PC-3 (cell line): ENCODE results near the gene PLEK2. TPM values are rescaled to one million over a fixed set of nuclear protein-coding genes. Genes with fewer than 3 reads are reported as not detected.

Experiments used
- ATAC-seq: fragments of 200-7000 bp; cut with Tn5 transposase; 2 replicates; pipeline ENCODE4 v1.9.1; 2020; ENCODE audit warnings: mild to moderate bottlenecking, moderate library complexity
- BruUV-seq: library from RNA; stranded (reverse); fragments of 400-500 nt; replicated peaks from 2 replicates; lab custom pipeline; 2021; lab: Mats Ljungman, UMichigan
- CTCF ChIA-PET: fragments of 300-600 bp; sonication (Branson Sonifier 250); formaldehyde crosslinking; loops from one replicate; lab custom pipeline; 2022; ENCODE audit warnings: antibody characterized with exemption; lab: Charles Lee
- POLR2A ChIA-PET: fragments of 300-600 bp; sonication (Branson Sonifier 250); formaldehyde crosslinking; loops from one replicate; lab custom pipeline; 2022; ENCODE audit warnings: antibody characterized with exemption; ENCODE audit not compliant: unreplicated experiment; lab: Charles Lee
- DNase-seq: peaks from one replicate; pipeline ENCODE4 v3.0.0-alpha.2; 2015
- H2AFZ ChIP-seq: fragments of 300-600 bp; sonication (generic); 2 replicates; pipeline ENCODE4 v1.6.0; 2016; ENCODE audit warnings: antibody characterized with exemption, low read length
- H3F3A ChIP-seq: fragments of 300-600 bp; sonication (generic); one replicate; pipeline ENCODE4 v1.6.0; 2017; ENCODE audit warnings: antibody characterized with exemption, low read length, control low read depth, mild to moderate bottlenecking; ENCODE audit not compliant: unreplicated experiment
- H3K27ac ChIP-seq: fragments of 300-600 bp; sonication (generic); 2 replicates; pipeline ENCODE4 v1.5.1; 2016; ENCODE audit warnings: mild to moderate bottlenecking, low read length
- H3K27me3 ChIP-seq: fragments of 300-600 bp; sonication (generic); 2 replicates; pipeline ENCODE4 v1.6.1; 2016; ENCODE audit warnings: low read length, mixed read lengths
- H3K36me3 ChIP-seq: fragments of 300-600 bp; sonication (generic); 2 replicates; pipeline ENCODE4 v1.6.1; 2016; ENCODE audit warnings: low read depth, mixed run types, low read length, mixed read lengths
- H3K4me1 ChIP-seq: fragments of 300-600 bp; sonication (generic); 2 replicates; pipeline ENCODE4 v1.5.1; 2016; ENCODE audit warnings: low read length; ENCODE audit not compliant: insufficient read depth
- H3K4me2 ChIP-seq: fragments of 300-600 bp; sonication (generic); 2 replicates; pipeline ENCODE4 v1.6.0; 2016; ENCODE audit warnings: low read length
- H3K4me3 ChIP-seq: fragments of 300-600 bp; sonication (generic); 2 replicates; pipeline ENCODE4 v1.5.1; 2016; ENCODE audit warnings: mild to moderate bottlenecking, low read length, mixed read lengths
- H3K79me2 ChIP-seq: fragments of 300-600 bp; sonication (generic); 2 replicates; pipeline ENCODE4 v1.6.1; 2017; ENCODE audit warnings: low read length, mixed read lengths
- H3K9ac ChIP-seq: fragments of 300-600 bp; sonication (generic); 2 replicates; pipeline ENCODE4 v1.6.0; 2016; ENCODE audit warnings: mild to moderate bottlenecking, low read length
- H3K9me2 ChIP-seq: fragments of 300-600 bp; sonication (generic); replicated peaks from 2 replicates; pipeline ENCODE4 v1.6.1; 2016; ENCODE audit warnings: mixed run types, low read length, mixed read lengths
- H3K9me3 ChIP-seq: fragments of 300-600 bp; sonication (generic); 2 replicates; pipeline ENCODE4 v1.6.1; 2016; ENCODE audit warnings: low read length, mixed read lengths
- H4K20me1 ChIP-seq: fragments of 300-600 bp; sonication (generic); 2 replicates; pipeline ENCODE4 v1.6.1; 2016; ENCODE audit warnings: low read length, mixed read lengths
- CTCF ChIP-seq: fragments of 300-600 bp; sonication (generic); conservative IDR thresholded peaks from 2 replicates; pipeline ENCODE4 v1.5.1; 2017; ENCODE audit warnings: antibody characterized with exemption, low read depth, mild to moderate bottlenecking, low read length
- EZH2 ChIP-seq: fragments of 300-600 bp; sonication (generic); IDR thresholded peaks from one replicate; pipeline ENCODE4 v1.6.1; 2017; ENCODE audit warnings: antibody characterized with exemption, mild to moderate bottlenecking, low read length; ENCODE audit not compliant: unreplicated experiment
- EZH2phosphoT487 ChIP-seq: fragments of 300-600 bp; sonication (generic); IDR thresholded peaks from 2 replicates; pipeline ENCODE4 v1.6.1; 2018; ENCODE audit warnings: mild to moderate bottlenecking, antibody characterized with exemption, low read length, borderline replicate concordance
- intact Hi-C: fragments of 100-400 bp; cut with micrococcal nuclease; formaldehyde crosslinking; loops from 2 replicates; pipeline ENCODE4 v1.9.0; 2023
- total RNA-seq: library from RNA; depleted of rRNA; stranded (reverse); fragments of >200 nt; gene quantifications from 2 replicates; pipeline ENCODE4 v1.2.3, GENCODE V29; 2014

The PLEK2 gene
- total RNA-seq, 1 experiment from 2014 or later: 48.0 TPM

DNA sequence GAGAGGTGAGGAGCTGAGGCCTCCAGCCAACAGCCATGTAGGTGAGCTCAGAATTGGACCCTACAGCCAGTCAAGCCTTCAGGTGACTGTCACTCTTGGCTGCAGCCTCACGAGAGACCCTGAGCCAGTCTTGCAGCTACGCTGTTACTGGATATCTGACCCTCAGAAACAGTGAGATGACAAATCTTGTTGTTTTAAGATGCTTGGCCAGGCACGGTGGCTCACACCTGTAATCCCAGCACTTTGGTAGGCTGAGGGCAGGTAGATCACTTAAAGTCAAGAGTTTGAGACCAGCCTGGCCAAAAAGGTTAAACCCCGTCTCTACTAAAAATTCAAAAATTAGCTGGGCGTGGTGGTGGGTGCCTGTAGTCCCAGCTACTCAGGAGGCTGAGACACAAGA is 6.2 kb downstream of the PLEK2 start:
- ChIA-PET CTCF (no interaction called here), POLR2A (no interaction called here)
- no TSS peak for BruUV-seq
- Histone ChIP-seq H4K20me1 (no peaks in the 10 kb centered on the region), H3K27ac (no peak overlapping the region), H3K9me2 (no peaks in the 10 kb centered on the region), H3K27me3 (no peaks in the 10 kb centered on the region), H3K4me1 (peaks cover 4% of the 10 kb centered on the region), H3K9me3 (no peaks in the 10 kb centered on the region), H3K79me2 (peaks cover 26% of the 10 kb centered on the region; the same call in 1 of the 2 replicates), H3K36me3 (no peaks in the 10 kb centered on the region), H3F3A (no peaks in the 10 kb centered on the region), H3K9ac (no peak overlapping the region), H3K4me3 (no peak overlapping the region), H2AFZ (no peak overlapping the region), H3K4me2 (no peak overlapping the region)
- no peak for ATAC-seq
- intact Hi-C loops: no loop called here
- no peak for DNase-seq
- no peak for TF ChIP-seq EZH2phosphoT487
- TF ChIP-seq EZH2: no peak
- no peak for TF ChIP-seq CTCF

GRCh38 chr14:67400434-67400833 is 11.5 kb downstream of the PLEK2 start:
- ATAC-seq (no peak), DNase-seq (no peak)
- no TSS peak for BruUV-seq
- Histone ChIP-seq H3K79me2 (peaks cover 7% of the 10 kb centered on the region; the same call in 1 of the 2 replicates), H3F3A (no peaks in the 10 kb centered on the region), H3K36me3 (no peaks in the 10 kb centered on the region), H4K20me1 (no peaks in the 10 kb centered on the region), H3K4me2 (no peak overlapping the region), H3K4me3 (no peak overlapping the region), H3K27ac (no peak overlapping the region), H3K27me3 (no peaks in the 10 kb centered on the region), H2AFZ (no peak overlapping the region), H3K9me3 (no peaks in the 10 kb centered on the region), H3K9ac (no peak overlapping the region), H3K9me2 (no peaks in the 10 kb centered on the region), H3K4me1 (peaks cover 4% of the 10 kb centered on the region; the same call in 1 of the 2 replicates)
- no peak for TF ChIP-seq CTCF
- TF ChIP-seq EZH2phosphoT487: no peak
- TF ChIP-seq EZH2: no peak
- intact Hi-C loops: no loop called here
- ChIA-PET CTCF (no interaction called here), POLR2A (no interaction called here)

- Histone ChIP-seq H3K9me2 (no peaks in the 10 kb centered on the region), H3F3A (no peaks in the 10 kb centered on the region), H3K27ac (no peak overlapping the region), H3K4me3 (no peak overlapping the region), H3K27me3 (no peaks in the 10 kb centered on the region), H3K79me2 (no peaks in the 10 kb centered on the region), H3K4me2 (no peak overlapping the region), H3K9ac (no peak overlapping the region), H3K9me3 (no peaks in the 10 kb centered on the region), H4K20me1 (no peaks in the 10 kb centered on the region), H3K4me1 (peaks cover 12% of the 10 kb centered on the region), H3K36me3 (no peaks in the 10 kb centered on the region; the same call in 1 of the 2 replicates), H2AFZ (no peak overlapping the region)
- ATAC-seq (no peak), DNase-seq (no peak)
- ChIA-PET CTCF (no interaction called here), POLR2A (no interaction called here)
- intact Hi-C loops: no loop called here
- TF ChIP-seq CTCF: no peak
- no peak for TF ChIP-seq EZH2phosphoT487
- no peak for TF ChIP-seq EZH2
- no TSS peak for BruUV-seq
Observed at GRCh38 chr14:67397536-67397935, 14.4 kb downstream of the PLEK2 start.
